Mucosa of rectum (tissue), 2 donors: ENCODE results near the gene TMSB10.
"Not testable (repeated sequence)": the region's sequence is repeated elsewhere in the genome, so short reads cannot be mapped to it uniquely, and the experiment has no call there.

Source experiments
- H3K27ac ChIP-seq, 2 donors: one replicate each; pipeline ENCODE4 v1.7.0; 2013; ENCODE audit warnings: inconsistent platforms in 2 of 2, low read depth in 2 of 2, low read length in 2 of 2
- H3K27me3 ChIP-seq, 2 donors: one replicate each; pipeline ENCODE4 v1.7.0; 2013; ENCODE audit warnings: low read length in 2 of 2; ENCODE audit not compliant: control insufficient read depth in 2 of 2, insufficient read depth in 2 of 2
- H3K36me3 ChIP-seq, 2 donors: one replicate each; pipeline ENCODE4 v1.7.0; 2013; ENCODE audit warnings: low read length in 2 of 2; ENCODE audit not compliant: control insufficient read depth in 2 of 2, insufficient read depth in 2 of 2
- H3K4me1 ChIP-seq, 2 donors: one replicate each; pipeline ENCODE4 v1.7.0; 2013; ENCODE audit warnings: low read length in 2 of 2, mild to moderate bottlenecking in 1 of 2; ENCODE audit not compliant: control insufficient read depth in 2 of 2, insufficient read depth in 2 of 2
- H3K4me3 ChIP-seq, 2 donors: one replicate each; pipeline ENCODE4 v1.7.0; 2013; ENCODE audit warnings: low read length in 2 of 2
- H3K9ac ChIP-seq, 2 donors: one replicate each; pipeline ENCODE4 v1.7.0; 2013; ENCODE audit warnings: low read length in 2 of 2, low read depth in 1 of 2, mild to moderate bottlenecking in 1 of 2
- H3K9me3 ChIP-seq, 2 donors: one replicate each; pipeline ENCODE4 v1.7.0; 2013; ENCODE audit warnings: low read length in 2 of 2; ENCODE audit not compliant: control insufficient read depth in 2 of 2
- donor health status: healthy.
- donor health status: Normal muscosa, but diverticular disease.

TMSB10 gene

DNA sequence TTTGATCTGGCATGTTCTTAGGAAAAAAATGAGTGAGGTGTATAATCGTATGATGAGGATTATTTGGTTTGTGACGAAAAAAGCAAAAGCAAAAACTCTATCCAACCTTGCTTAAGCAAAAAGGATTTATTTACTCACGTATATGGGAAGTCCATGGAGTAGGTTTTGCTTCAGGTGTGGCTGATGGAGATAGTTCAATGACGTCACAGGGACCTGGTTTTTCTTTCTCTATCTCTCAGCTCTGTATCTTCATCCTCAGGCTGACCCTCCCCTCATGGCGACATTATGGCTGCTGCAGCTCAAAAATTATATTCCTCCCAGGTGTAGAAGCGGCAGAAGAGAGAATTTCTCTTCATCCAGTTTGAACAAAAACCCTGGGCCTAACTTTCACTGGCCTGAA is 8.9 kb downstream of the TMSB10 start:
- H3K27ac ChIP-seq = no peak overlapping the region
- no peak overlapping the region for H3K9ac ChIP-seq
- no peaks in the 10 kb centered on the region for H3K27me3 ChIP-seq
- no peaks in the 10 kb centered on the region for H3K9me3 ChIP-seq
- no peak overlapping the region for H3K4me3 ChIP-seq
- H3K4me1 ChIP-seq = peaks cover 3 to 10% of the 10 kb centered on the region in 2 donors
- no peaks in the 10 kb centered on the region for H3K36me3 ChIP-seq

DNA sequence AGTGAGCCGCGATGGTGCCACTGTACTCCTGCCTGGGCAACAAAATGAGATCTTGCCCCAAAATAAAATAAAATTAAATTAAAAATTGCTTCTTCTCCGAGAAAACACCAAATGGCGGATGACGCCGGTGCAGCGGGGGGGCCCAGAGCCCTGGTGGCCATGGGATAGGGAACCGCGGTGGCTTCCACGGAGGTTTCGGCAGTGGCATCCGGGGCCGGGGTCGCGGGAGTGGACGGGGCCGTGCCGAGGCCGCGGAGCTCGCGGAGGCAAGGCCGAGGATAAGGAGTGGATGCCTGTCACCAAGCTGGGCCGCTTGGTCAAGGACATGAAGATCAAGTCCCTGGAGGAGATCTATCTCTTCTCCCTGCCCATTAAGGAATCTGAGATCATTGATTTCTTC is 10.2 kb downstream of the TMSB10 start:
- not testable (repeated sequence) for H3K9me3 ChIP-seq, H3K27me3 ChIP-seq, H3K4me3 ChIP-seq, H3K36me3 ChIP-seq, H3K27ac ChIP-seq, H3K9ac ChIP-seq
- H3K4me1 ChIP-seq = peaks cover 10 to 12% of the 10 kb centered on the region in 2 donors

DNA sequence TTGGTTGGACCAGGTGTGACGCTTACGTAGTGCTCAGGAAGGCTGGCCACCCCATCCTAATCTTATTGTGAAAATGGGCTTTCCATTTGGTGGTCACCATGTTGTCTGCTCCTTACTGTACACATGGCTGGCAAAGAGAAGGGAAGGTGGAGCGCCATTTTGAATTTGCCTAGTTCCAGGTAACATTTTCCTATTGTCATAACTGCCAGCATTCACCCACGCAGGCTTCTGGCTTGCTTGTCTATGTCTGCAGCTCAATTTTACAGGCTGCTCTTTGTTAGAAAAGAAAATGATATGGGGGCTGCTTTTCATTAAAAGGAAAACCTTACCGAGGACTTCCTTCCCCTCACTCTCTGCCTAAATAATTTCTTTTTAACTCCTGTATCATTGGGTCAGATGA is 12.4 kb downstream of the TMSB10 start:
- not testable (repeated sequence) for H3K36me3 ChIP-seq, H3K27ac ChIP-seq, H3K4me1 ChIP-seq, H3K9me3 ChIP-seq, H3K27me3 ChIP-seq, H3K4me3 ChIP-seq, H3K9ac ChIP-seq

DNA sequence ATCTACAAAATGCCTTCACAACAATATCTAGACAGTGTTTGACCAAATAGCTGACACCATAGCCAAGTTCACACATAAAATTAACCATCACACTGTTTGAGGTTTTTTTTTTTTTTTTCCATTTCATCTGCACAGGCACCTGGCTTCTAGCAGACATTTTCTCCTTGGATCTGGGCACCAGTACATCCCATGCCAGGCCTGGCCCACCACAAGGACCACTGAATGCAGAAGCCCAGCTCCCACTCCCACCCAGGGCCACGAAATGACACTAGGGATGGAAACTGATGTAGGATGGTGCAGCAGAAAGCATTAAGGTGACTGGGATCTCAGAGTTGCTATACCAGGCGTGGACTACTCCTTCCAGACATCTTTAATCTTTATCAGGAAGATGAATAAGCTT is 13.0 kb downstream of the TMSB10 start:
- H3K9me3 ChIP-seq = no peaks in the 10 kb centered on the region
- no peaks in the 10 kb centered on the region for H3K27me3 ChIP-seq
- no peaks in the 10 kb centered on the region for H3K36me3 ChIP-seq
- H3K4me3 ChIP-seq = no peak overlapping the region
- H3K9ac ChIP-seq = no peak overlapping the region
- no peak overlapping the region for H3K27ac ChIP-seq
- H3K4me1 ChIP-seq = peaks cover 0 to 9% of the 10 kb centered on the region in 2 donors

DNA sequence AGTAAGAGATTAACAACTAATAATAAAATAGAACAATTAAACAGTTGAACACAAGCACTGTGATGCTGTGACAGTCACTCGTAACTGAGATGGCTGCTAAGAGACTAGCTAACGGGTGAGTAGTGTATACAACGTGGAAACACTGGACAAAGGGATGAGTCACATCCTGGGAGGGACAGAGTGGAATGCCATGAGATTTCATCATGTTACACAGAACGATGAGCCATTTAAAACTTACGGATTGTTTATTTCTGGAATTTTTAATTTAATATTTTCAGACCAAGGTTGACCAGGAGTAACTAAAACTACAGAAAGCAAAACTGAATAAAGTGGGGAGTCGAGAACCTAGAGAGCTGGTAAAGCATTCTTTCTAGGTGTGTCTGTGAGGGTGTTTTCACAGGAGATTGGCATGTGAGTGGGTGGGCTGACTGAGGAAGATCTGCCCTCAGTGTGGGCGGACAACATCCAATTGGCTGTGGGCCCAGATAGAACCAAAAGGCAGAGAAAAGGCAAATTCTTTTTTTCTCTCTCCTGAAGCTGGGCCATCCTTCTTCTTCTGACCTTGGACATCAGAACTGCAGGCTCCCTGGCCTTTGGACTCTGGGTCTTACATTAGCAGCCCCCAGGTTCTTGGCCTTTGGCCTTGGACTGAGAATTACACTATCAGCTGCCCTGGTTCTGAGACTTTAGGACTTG is 14.6 kb downstream of the TMSB10 start:
- Histone ChIP-seq H3K4me1 (peaks cover 7 to 15% of the 10 kb centered on the region in 2 donors), H3K9me3 (no peaks in the 10 kb centered on the region), H3K4me3 (peak overlapping the region in 1 of 2 donors; percentile 15), H3K27ac (peak overlapping the region; percentile 53 to 72), H3K36me3 (no peaks in the 10 kb centered on the region), H3K9ac (peak overlapping the region; percentile 26 to 52), H3K27me3 (no peaks in the 10 kb centered on the region)

DNA sequence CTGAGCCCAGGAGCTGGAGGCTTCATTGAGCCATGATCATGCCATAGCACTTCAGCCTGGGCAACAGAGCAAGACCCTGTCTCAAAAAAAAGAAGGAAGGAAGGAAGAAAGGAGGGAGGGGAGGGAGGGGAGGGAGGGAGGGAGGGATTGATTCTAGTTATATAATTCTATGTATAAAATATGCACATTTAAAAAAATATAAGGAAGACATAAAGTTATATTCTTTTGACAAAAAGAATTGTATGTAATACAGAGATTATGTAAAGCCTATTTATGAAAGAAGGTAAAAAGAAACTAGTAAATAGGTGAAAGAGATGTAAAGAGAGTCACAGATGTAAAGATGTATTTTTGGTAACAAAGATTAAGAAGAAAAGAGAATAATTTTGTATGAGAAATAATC is 17.6 kb downstream of the TMSB10 start:
- Histone ChIP-seq H3K27me3 (no peaks in the 10 kb centered on the region), H3K4me1 (peaks cover 23 to 29% of the 10 kb centered on the region in 2 donors), H3K4me3 (no peak overlapping the region), H3K36me3 (no peaks in the 10 kb centered on the region), H3K9me3 (no peaks in the 10 kb centered on the region), H3K27ac (no peak overlapping the region), H3K9ac (no peak overlapping the region)

DNA sequence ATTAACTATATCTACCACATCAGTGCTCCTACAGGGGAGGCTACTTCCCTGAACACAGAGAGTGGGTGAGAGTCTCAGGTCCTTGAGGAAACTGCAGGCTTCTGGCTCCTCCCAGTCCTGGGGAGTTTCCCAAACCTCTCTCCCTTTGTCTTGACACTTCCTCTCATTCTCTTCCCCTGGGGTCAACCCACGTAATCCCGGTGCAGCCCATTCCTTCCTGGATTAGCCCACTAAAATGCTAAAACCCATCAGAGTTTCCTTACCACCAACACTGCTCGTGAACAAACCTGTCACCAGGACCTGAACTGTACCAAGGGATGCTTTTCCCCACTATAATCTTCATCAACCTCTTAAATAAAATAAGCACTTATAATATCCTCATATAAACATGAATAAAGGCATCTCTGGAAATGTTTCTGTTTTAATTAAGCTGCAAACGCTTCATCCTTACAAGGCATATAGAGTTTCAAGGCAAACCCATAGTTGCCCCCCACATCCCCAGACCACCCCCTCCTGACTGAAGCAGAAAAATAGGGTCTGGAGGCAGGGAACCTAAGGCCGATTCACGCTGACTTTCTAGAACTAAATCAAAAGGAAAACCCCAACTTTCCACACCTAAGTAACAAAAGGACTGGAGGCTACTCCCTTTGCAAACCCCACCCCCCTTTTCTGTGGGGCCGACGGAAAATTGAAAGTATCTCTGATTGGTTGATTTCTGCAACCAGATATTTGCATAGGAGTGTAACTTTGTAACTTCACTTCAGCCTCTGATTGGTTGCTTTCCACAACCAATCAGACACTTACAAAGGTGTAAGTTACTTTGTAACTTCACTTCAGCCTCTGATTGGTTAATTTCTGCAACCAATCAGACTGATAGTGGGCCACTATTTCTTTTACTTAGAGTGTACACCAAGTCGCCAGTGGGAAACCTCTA is 19.0 kb downstream of the TMSB10 start:
- Histone ChIP-seq H3K4me1 (peaks cover 23 to 29% of the 10 kb centered on the region in 2 donors), H3K9me3 (no peaks in the 10 kb centered on the region), H3K27me3 (no peaks in the 10 kb centered on the region), H3K27ac (peak overlapping the region; percentile 43 to 77), H3K36me3 (no peaks in the 10 kb centered on the region), H3K4me3 (no peak overlapping the region), H3K9ac (no peak overlapping the region)

DNA sequence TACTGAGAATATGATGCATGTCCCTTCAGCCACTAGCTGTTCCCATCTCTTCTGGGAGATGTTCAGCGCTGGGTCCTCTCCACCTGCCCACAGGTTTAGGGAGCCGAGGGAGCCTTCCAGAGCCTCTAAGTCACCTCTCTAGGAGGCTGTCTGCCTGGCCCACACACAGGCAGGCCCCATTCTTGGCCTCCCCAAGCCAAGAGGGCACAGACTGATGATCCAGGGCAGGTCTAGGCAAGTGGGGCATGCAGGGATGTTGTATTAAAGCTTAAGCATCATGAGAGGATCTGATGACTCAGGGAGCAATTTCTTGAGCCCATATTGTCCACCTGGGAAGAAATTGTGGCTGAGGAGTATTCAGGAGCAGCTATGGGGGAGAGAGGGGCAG is 19.9 kb downstream of the TMSB10 start:
- Histone ChIP-seq H3K9ac (no peak overlapping the region), H3K4me3 (no peak overlapping the region), H3K36me3 (no peaks in the 10 kb centered on the region), H3K4me1 (peaks cover 22 to 23% of the 10 kb centered on the region in 2 donors), H3K9me3 (no peaks in the 10 kb centered on the region), H3K27ac (peak overlapping the region; percentile 54 to 71), H3K27me3 (no peaks in the 10 kb centered on the region)

DNA sequence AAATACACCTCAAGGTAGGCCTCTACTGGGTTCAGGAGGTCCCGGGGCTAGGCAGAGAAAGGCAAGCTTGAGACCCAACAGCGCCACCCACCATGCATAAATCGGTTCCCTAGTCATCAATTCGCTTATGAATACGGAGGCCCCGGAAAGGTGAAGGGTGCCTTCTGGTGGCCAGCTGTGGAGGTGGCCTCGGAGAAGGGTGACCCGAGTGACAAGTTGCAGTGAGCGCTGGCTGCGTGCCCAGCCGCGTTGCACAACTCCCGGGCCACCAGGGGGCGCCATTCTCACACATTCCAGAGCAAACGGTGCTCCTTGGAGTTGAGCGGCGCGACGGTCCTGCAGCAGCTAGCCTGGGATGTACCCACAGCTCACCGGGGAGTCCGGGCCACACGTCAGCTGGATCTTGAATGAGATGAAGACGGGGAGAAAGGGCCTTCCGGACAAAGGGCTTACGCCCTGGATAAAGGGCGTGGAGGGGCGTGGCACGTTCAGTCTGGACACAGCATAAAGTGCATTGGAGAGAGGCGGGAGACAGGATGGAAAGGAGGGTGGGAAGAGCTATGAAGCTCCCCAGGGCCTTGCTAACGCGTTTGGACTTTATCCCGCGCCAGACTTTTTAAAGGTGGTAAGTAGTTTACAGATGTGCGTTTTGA is 20.4 kb downstream of the TMSB10 start:
- Histone ChIP-seq H3K27me3 (no peaks in the 10 kb centered on the region), H3K4me3 (peak overlapping the region; percentile 57 to 82), H3K9ac (peak overlapping the region in 1 of 2 donors; percentile 52), H3K27ac (peak overlapping the region; percentile 54 to 71), H3K4me1 (peaks cover 20 to 23% of the 10 kb centered on the region in 2 donors), H3K9me3 (no peaks in the 10 kb centered on the region), H3K36me3 (no peaks in the 10 kb centered on the region)

DNA sequence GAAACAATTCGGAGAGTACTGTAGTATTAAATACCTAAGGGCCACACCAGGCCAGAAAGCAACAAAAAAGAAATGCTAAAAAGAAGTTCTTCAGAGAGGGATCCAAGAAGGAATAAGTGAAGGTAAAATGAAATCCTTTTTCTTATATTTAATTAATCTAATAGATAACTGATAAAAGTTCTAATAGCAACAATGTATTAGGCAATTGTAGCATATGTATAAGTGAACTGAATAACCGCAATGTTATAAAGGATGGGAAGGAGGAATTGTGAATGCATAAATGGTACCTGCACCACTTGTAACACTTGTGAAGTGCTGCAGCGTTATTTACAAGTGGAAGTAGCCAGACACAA is 21.8 kb downstream of the TMSB10 start:
- Histone ChIP-seq H3K27ac (no peak overlapping the region), H3K4me3 (peak overlapping the region in 1 of 2 donors; percentile 82)

More for the DNA sequence above, 21.8 kb downstream of the TMSB10 start:
- Histone ChIP-seq H3K36me3 (no peaks in the 10 kb centered on the region), H3K9ac (no peak overlapping the region), H3K4me1 (peaks cover 20 to 23% of the 10 kb centered on the region in 2 donors), H3K27me3 (no peaks in the 10 kb centered on the region), H3K9me3 (no peaks in the 10 kb centered on the region)
